ENCODE measurements around the gene MYO9A. TPM values are rescaled to one million over a fixed set of nuclear protein-coding genes. Genes with fewer than 3 reads are reported as not detected.
"Not testable (repeated sequence)": the region's sequence is repeated elsewhere in the genome, so short reads cannot be mapped to it uniquely, and the experiment has no call there.

Gene MYO9A
- total RNA-seq, 4 donors from 2014 or later, result 88.5 to 183 (median 115) TPM

DNA sequence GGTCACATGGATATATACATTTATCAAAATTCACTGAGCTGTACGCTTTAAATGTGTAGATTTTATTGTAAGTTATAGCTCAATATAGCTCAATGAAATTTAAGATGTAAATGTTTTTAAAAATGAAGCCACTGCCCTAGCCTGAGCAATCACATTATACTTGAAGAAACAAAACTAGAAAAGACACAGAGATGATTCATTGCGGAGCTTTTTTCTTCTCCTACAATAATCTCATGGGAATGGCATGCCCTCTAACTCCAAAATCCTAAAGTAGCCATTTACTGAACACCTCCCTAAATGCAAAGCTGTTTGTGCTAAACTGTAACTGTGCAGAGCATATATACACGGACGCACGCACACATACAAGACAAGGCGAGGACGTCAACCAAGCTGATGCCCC is 84.2 kb downstream of the MYO9A start:
- intact Hi-C loops (cut with DNase I), result no loop called here
- H3K4me1 ChIP-seq, result peaks cover 6 to 11% of the 10 kb centered on the region in 2 donors
- no peaks in the 10 kb centered on the region for H3K9me3 ChIP-seq
- H3K27ac ChIP-seq, result no peak overlapping the region
- TF ChIP-seq, protein P1, sequence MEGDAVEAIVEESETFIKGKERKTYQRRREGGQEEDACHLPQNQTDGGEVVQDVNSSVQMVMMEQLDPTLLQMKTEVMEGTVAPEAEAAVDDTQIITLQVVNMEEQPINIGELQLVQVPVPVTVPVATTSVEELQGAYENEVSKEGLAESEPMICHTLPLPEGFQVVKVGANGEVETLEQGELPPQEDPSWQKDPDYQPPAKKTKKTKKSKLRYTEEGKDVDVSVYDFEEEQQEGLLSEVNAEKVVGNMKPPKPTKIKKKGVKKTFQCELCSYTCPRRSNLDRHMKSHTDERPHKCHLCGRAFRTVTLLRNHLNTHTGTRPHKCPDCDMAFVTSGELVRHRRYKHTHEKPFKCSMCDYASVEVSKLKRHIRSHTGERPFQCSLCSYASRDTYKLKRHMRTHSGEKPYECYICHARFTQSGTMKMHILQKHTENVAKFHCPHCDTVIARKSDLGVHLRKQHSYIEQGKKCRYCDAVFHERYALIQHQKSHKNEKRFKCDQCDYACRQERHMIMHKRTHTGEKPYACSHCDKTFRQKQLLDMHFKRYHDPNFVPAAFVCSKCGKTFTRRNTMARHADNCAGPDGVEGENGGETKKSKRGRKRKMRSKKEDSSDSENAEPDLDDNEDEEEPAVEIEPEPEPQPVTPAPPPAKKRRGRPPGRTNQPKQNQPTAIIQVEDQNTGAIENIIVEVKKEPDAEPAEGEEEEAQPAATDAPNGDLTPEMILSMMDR (IDR thresholded peaks at IDR 0.05), result no peak
- TF ChIP-seq POLR2A (IDR thresholded peaks at IDR 0.05), result no peak
- H3K27me3 ChIP-seq, result no peaks in the 10 kb centered on the region
- DNase-seq, result no peak
- H3K36me3 ChIP-seq, result no peaks in the 10 kb centered on the region
- WGBS, 2 donors, result 92 to 93% methylated on average over 7 of the region's 7 CpGs
- no peak overlapping the region for H3K4me3 ChIP-seq (replicated peaks in 1 of 3)

DNA sequence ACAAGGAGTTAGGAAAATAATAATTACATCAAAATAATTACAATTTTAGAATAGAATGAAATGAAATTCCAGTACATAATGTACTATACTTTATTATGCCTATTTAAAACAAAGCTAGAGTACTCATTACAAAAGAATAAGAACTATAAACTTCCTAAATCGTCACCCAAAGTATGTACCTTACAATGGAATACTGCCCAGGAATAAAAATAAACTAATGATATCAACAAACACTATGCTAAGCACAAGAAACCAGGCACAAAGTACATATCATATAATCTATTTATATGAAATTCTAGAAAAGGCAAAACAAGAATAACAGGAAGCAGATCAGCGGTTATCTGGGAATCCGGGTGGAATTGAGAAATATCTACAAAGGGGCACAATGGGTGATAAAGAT is 84.7 kb downstream of the MYO9A start:
- Histone ChIP-seq H3K27me3 (no peaks in the 10 kb centered on the region), H3K4me3 (replicated peaks in 1 of 3) (no peak overlapping the region), H3K4me1 (peaks cover 6 to 11% of the 10 kb centered on the region in 2 donors), H3K27ac (no peak overlapping the region), H3K36me3 (no peaks in the 10 kb centered on the region), H3K9me3 (no peaks in the 10 kb centered on the region)
- DNase-seq, result no peak
- 72 to 81% methylated on average over 3 of the region's 3 CpGs for WGBS, 2 donors
- no peak for TF ChIP-seq POLR2A (IDR thresholded peaks at IDR 0.05)
- TF ChIP-seq, protein P1 (IDR thresholded peaks at IDR 0.05), result no peak
- intact Hi-C loops (cut with DNase I), result no loop called here

DNA sequence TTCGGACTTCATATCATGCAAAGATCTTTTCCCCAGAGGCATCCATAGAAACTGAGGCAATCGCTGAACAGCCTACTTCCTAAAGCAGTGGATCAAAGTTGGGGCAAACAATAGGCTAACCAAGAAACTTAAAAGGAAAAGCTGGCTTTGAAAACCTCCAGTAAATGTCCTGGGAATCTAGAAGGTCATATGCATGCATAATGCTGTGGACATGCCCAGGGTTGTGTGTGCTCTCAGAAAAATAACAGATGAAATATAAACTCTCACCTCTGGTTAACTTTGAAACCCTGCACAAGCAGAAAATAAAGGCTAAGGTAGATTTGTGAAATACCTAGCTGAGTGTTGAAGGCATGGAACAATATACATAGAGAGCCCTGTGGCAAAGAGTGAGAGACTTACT is 96.3 kb downstream of the MYO9A start:
- TF ChIP-seq, protein P1 (IDR thresholded peaks at IDR 0.05), result no peak
- no peak for TF ChIP-seq POLR2A (IDR thresholded peaks at IDR 0.05)
- H3K36me3 ChIP-seq, result peaks cover 0 to 7% of the 10 kb centered on the region in 2 donors
- intact Hi-C loops (cut with DNase I), result no loop called here
- 90 to 97% methylated on average over 2 of the region's 2 CpGs for WGBS, 2 donors
- H3K27ac ChIP-seq, result no peak overlapping the region
- no peaks in the 10 kb centered on the region for H3K27me3 ChIP-seq
- no peaks in the 10 kb centered on the region for H3K9me3 ChIP-seq
- DNase-seq, result no peak
- H3K4me1 ChIP-seq, result no peaks in the 10 kb centered on the region
- no peak overlapping the region for H3K4me3 ChIP-seq (replicated peaks in 1 of 3)

DNA sequence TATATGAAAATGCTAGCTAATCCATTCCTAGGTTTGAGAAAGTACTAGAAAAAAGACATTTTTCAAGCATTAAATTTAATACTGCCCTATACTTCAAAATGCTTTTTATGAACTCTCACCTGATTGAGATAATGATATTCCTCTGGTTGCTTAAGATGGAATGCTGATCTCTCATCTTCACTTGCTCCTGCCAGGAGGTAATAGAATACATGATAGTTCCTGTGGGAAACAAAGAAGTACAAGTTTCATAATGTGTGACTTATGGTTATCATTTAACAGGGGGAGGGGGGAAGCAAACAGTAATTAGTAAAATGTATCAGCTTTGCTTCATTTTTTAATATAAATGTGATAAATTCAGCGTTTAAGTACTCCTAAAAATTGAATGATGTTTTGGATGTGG is 97.2 kb downstream of the MYO9A start:
- no peaks in the 10 kb centered on the region for H3K27me3 ChIP-seq
- intact Hi-C loops (cut with DNase I), result no loop called here
- TF ChIP-seq, protein P1 (IDR thresholded peaks at IDR 0.05), result no peak
- TF ChIP-seq POLR2A (IDR thresholded peaks at IDR 0.05), result no peak
- H3K4me1 ChIP-seq, result no peaks in the 10 kb centered on the region
- 94 to 98% methylated on average over 1 of the region's 1 CpG for WGBS, 2 donors
- DNase-seq, result no peak
- peaks cover 0 to 7% of the 10 kb centered on the region in 2 donors for H3K36me3 ChIP-seq
- H3K9me3 ChIP-seq, result no peaks in the 10 kb centered on the region
- no peak overlapping the region for H3K27ac ChIP-seq
- H3K4me3 ChIP-seq (replicated peaks in 1 of 3), result no peak overlapping the region

DNA sequence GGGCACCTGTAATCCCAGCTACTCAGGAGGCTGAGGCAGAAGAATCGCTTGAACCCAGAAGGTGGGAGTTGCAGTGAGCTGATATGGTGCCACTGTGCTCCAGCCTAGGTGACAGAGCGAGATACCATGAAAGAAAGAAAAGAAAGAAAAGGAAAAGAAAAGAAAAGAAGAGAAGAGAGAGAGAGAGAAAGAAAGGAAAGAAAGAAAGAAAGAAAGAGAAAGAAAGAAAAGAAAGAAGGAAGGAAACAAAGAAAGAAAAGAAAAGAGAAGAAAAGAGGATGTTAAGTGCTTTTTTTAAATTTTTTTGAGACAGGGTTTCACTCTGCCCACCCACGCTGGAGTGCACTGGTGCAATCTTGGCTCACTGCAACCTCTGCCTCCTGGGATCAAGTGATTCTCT is 103.4 kb downstream of the MYO9A start:
- H3K4me1 ChIP-seq; DNase-seq; H3K9me3 ChIP-seq; H3K27me3 ChIP-seq; H3K36me3 ChIP-seq; intact Hi-C loops (cut with DNase I); H3K27ac ChIP-seq; H3K4me3 ChIP-seq (replicated peaks in 1 of 3): not testable (repeated sequence)
- 94 to 99% methylated on average over 3 of the region's 3 CpGs for WGBS, 2 donors

DNA sequence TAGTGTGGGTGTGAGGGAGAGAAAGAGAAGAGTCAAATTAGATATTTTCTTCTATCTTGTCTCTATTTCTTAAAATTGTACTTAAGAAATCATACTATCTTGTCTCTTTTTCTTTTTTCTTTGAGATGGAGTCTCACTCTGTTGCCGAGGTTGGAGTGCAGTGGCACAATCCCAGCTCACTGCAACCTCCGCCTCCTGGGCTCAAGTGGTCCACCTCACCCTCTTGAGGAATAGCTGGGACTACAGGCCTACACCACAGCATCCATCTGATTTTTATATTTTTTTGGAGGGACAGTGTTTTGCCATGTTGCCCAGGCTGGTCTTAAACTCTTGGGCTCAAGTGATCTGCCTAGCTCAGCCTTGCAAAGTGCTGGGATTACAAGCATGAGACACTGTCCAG is 104.2 kb downstream of the MYO9A start:
- no peaks in the 10 kb centered on the region for H3K9me3 ChIP-seq
- no peaks in the 10 kb centered on the region for H3K27me3 ChIP-seq
- no peak for TF ChIP-seq POLR2A (IDR thresholded peaks at IDR 0.05)
- TF ChIP-seq, protein P1 (IDR thresholded peaks at IDR 0.05), result no peak
- H3K36me3 ChIP-seq, result no peaks in the 10 kb centered on the region
- H3K4me1 ChIP-seq, result no peaks in the 10 kb centered on the region
- H3K27ac ChIP-seq, result no peak overlapping the region
- no peak overlapping the region for H3K4me3 ChIP-seq (replicated peaks in 1 of 3)
- peak; percentile 10 to 11 for DNase-seq
- 84 to 87% methylated on average over 2 of the region's 2 CpGs for WGBS, 2 donors
- intact Hi-C loops (cut with DNase I), result no loop called here

All from thyroid gland (tissue), 4 donors.